Body of pancreas (tissue), 4 donors: Measurements from ENCODE around the gene MAU2. TPM values are rescaled to one million over a fixed set of nuclear protein-coding genes. Genes with fewer than 3 reads are reported as not detected.

Experiments
- ATAC-seq: fragments of 150-250 bp; one replicate; pipeline ENCODE4 v1.9.1; 2016
- DNase-seq, 4 donors: peaks; one replicate each; pipeline ENCODE4 v3.0.0-alpha.2; 2019
- H3K27ac ChIP-seq, 4 donors: fragments of 200-600 bp; sonication (generic); 1 replicate in 3 of 4; 2 replicates in 1 of 4; pipeline versions ENCODE4 v1.5.1 to v1.6.1; 2016 to 2019; ENCODE audit warnings: mild to moderate bottlenecking in 1 of 4, mixed read lengths in 1 of 4, moderate library complexity in 1 of 4
- H3K27me3 ChIP-seq, 2 donors: fragments of 200-600 bp; sonication (generic); one replicate each; pipeline ENCODE4 v1.6.0; 2016; ENCODE audit warnings: mild to moderate bottlenecking in 1 of 2
- H3K36me3 ChIP-seq, 2 donors: fragments of 200-600 bp; sonication (generic); replicated peaks in 1 of 2; 2 replicates each; pipeline ENCODE4 v1.5.1; 2016; ENCODE audit warnings: low read depth in 2 of 2; ENCODE audit not compliant: insufficient read depth in 1 of 2
- H3K4me1 ChIP-seq: fragments of 200-600 bp; sonication (generic); one replicate; pipeline ENCODE4 v1.6.0; 2016
- H3K4me3 ChIP-seq, 2 donors: fragments of 200-600 bp; sonication (generic); 1 replicate in 1 of 2; 2 replicates in 1 of 2; pipeline ENCODE4 v1.5.1; 2016 to 2019
- H3K9me3 ChIP-seq, 3 donors: fragments of 200-600 bp; sonication (generic); 1 replicate in 2 of 3; 2 replicates in 1 of 3; pipeline ENCODE4 v1.5.1; 2016
- CTCF ChIP-seq, 7 experiments: fragments of 450-650 bp in 4 of 7; fragments of 200-600 bp in 3 of 7; sonication (generic) in 3 of 7; IDR thresholded peaks; one replicate each; pipeline ENCODE4 v1.5.1; 2016 to 2019; ENCODE audit warnings: antibody characterized with exemption in 7 of 7
- POLR2A ChIP-seq, 3 donors: fragments of 450-650 bp; IDR thresholded peaks; one replicate each; pipeline ENCODE4 v1.6.1; 2016; ENCODE audit warnings: antibody characterized with exemption in 3 of 3, mild to moderate bottlenecking in 2 of 3
- WGBS, 2 donors: methylation state at CpG; one replicate each; pipeline ENCODE4 v1.1.5; 2017; 5-methylcytosine and 5-hydroxymethylcytosine counted together
- intact Hi-C: fragments of 100-400 bp; cut with DNase I; formaldehyde crosslinking; loops from one replicate; pipeline ENCODE4 v1.15.1; 2023
- total RNA-seq, 2 donors: library from RNA; depleted of rRNA; stranded (reverse); fragments of >200 nt; gene quantifications; one replicate each; pipeline ENCODE4 v1.1.0, GENCODE V29; 2016

The MAU2 gene
- total RNA-seq, 2 donors from 2014 or later: 38.9 to 57.4 TPM

- DNase-seq (no peak), ATAC-seq (no peak)
- no peaks in the 10 kb centered on the region for H3K9me3 ChIP-seq
- H3K27ac ChIP-seq: no peak overlapping the region
- H3K4me3 ChIP-seq: no peak overlapping the region
- no peaks in the 10 kb centered on the region for H3K4me1 ChIP-seq
- no peak for TF ChIP-seq CTCF (IDR thresholded peaks at IDR 0.05)
- intact Hi-C loops: no loop called here
- whole genome bisulfite sequencing, 2 donors: 93 to 99% methylated on average over 10 to 14 of the region's 14 CpGs
- peaks cover 0 to 36% of the 10 kb centered on the region in 2 donors for H3K36me3 ChIP-seq
- H3K27me3 ChIP-seq: no peaks in the 10 kb centered on the region
These were observed 16.3 kb upstream of the MAU2 start for GRCh38 chr19:19304186-19304965.

GRCh38 chr19:19305066-19305465, 15.6 kb upstream of the MAU2 start:
- H3K27ac ChIP-seq: no peak overlapping the region
- ATAC-seq: no peak
- TF ChIP-seq CTCF (IDR thresholded peaks at IDR 0.05): no peak
- no peak for TF ChIP-seq POLR2A (IDR thresholded peaks at IDR 0.05)
- intact Hi-C loops: no loop called here
- peaks cover 0 to 39% of the 10 kb centered on the region in 2 donors for H3K36me3 ChIP-seq
- no peak for DNase-seq
- WGBS, 2 donors: 90 to 93% methylated on average over 3 to 10 of the region's 10 CpGs
- H3K9me3 ChIP-seq: no peaks in the 10 kb centered on the region
- no peak overlapping the region for H3K4me3 ChIP-seq
- H3K4me1 ChIP-seq: no peaks in the 10 kb centered on the region
- no peaks in the 10 kb centered on the region for H3K27me3 ChIP-seq

- Histone ChIP-seq H3K4me1 (no peaks in the 10 kb centered on the region), H3K27me3 (no peaks in the 10 kb centered on the region), H3K36me3 (peaks cover 0 to 42% of the 10 kb centered on the region in 2 donors), H3K4me3 (no peak overlapping the region), H3K9me3 (no peaks in the 10 kb centered on the region), H3K27ac (no peak overlapping the region)
- intact Hi-C loops: no loop called here
- WGBS, 2 donors: 97 to 100% methylated on average over 2 to 6 of the region's 16 CpGs
- ATAC-seq (no peak), DNase-seq (no peak)
- no peak for TF ChIP-seq CTCF (IDR thresholded peaks at IDR 0.05)
- no peak for TF ChIP-seq POLR2A (IDR thresholded peaks at IDR 0.05)
These were observed 14.9 kb upstream of the MAU2 start for GRCh38 chr19:19305696-19306095.

GRCh38 chr19:19306191-19306590, 14.4 kb upstream of the MAU2 start:
- Histone ChIP-seq H3K4me3 (no peak overlapping the region), H3K9me3 (no peaks in the 10 kb centered on the region), H3K4me1 (no peaks in the 10 kb centered on the region), H3K27me3 (no peaks in the 10 kb centered on the region), H3K36me3 (peaks cover 0 to 42% of the 10 kb centered on the region in 2 donors), H3K27ac (no peak overlapping the region)
- 84 to 100% methylated on average over 7 to 9 of the region's 9 CpGs for WGBS, 2 donors
- TF ChIP-seq CTCF (IDR thresholded peaks at IDR 0.05): no peak
- TF ChIP-seq POLR2A (IDR thresholded peaks at IDR 0.05): no peak
- intact Hi-C loops: no loop called here
- DNase-seq: no peak
- ATAC-seq: no peak

GRCh38 chr19:19308373-19308772, 12.3 kb upstream of the MAU2 start:
- no peak overlapping the region for H3K4me3 ChIP-seq
- 90 to 92% methylated on average over 5 to 10 of the region's 10 CpGs for WGBS, 2 donors
- H3K9me3 ChIP-seq: no peaks in the 10 kb centered on the region
- intact Hi-C loops: no loop called here
- DNase-seq (no peak), ATAC-seq (no peak)
- H3K4me1 ChIP-seq: no peaks in the 10 kb centered on the region
- H3K27me3 ChIP-seq: no peaks in the 10 kb centered on the region
- peaks cover 0 to 30% of the 10 kb centered on the region in 2 donors for H3K36me3 ChIP-seq
- TF ChIP-seq CTCF (IDR thresholded peaks at IDR 0.05) (no peak), POLR2A (IDR thresholded peaks at IDR 0.05) (no peak)
- no peak overlapping the region for H3K27ac ChIP-seq
